NCI-H345 (cell line): ENCODE measurements around the gene OR10G3.

Experiments used
- DNase-seq: peaks from one replicate; lab custom pipeline; 2025; lab: John Stamatoyannopoulos, UW

OR10G3 gene

DNA sequence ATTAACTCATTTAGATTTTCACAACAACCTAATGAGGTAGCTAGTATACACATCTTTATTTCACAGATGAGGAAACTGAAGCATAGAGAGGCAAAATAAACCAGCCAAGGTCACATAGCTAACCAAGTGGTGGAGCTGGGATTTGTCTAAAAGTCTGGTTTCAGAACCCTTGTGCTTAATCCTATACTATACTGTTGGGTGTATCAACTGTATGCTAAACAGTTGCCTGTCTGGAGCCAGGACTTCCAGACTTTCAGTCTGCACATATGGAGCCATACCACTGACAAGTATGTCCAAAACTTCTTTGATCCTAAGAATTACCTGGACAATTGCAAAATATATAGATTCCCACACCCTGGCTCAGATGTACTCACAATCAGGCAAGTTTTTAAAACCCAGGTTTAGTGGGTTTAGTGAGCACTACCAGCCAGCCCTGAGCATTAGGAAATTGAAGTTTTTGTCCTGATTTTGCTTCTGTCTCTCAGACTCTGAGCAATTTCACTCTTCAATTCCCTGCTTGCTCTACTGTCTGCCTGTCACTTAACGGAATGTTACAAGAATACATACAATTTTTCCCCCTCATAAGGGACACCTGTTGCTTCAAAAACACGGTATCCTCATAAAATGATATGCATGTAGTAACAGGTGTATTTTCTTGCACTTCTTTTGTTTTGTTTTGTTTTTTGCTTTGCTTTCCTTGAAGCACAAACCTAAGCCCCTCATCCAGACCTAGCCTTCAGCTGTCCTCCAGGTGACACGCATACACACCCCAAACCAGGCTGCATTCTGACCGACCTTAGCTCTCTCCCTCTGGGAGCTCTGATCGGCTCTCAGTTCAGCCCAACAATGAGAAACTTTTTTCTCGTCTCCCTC, 44.1 kb downstream of the OR10G3 start:
- DNase-seq, result no peak

DNA sequence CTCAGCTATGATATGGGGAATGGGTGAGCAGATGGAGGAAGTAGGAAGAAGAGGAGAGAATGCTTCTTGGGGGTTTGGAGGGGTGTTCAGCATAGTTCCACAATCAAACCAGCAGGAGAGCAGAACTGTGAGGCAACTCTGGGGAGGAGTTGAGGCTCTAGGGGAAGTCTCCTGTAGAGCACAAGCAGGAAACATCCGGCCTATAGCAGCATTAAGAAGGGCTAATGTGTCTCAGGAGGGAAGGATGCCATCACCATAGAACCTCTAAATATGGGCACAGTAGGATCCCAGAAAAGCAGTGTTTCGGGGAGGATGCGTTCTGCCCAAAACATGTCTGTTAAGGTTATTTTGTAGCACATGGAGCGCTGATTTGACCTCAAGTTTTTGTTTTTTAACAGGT, 45.3 kb downstream of the OR10G3 start:
- no peak for DNase-seq

DNA sequence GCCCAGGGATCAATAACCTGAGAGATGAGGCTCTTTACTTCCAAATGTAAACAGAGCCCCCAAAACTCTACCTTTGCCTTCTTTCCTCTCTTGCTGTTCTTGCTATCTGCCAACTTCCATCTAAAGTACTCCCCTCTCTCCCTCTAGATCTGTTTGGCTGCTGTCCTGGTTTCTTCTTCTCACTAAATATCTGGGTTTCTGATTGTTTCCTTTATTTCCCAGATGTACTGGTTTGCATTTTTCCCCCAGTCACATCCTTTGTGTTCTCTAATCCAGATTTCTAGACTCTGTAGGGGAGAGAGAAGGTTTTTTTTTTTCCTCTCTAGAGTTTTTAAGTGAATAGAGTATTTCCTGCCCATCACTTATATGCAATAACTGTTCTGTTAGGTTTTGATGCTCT, 46.6 kb downstream of the OR10G3 start:
- no peak for DNase-seq

DNA sequence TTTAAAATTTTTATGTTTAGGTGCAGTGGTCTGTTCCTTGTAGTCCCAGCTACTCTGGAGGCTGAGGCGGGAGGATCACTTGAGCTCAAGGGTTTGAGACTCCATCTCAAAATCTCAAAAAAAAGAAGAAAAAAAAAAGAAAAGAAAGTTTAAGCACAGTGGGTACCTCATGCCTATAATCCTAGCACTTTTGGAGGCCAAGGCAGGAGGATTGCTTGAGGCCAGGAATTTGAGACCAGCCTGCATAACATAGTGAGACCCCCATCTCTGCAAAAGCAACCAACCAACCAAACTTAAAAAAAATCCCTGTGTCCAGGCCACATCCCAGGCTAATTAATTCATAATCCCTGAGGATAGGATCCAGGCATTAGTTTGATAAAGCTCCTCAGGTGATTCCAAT, 50.4 kb downstream of the OR10G3 start:
- DNase-seq, result no peak

DNA sequence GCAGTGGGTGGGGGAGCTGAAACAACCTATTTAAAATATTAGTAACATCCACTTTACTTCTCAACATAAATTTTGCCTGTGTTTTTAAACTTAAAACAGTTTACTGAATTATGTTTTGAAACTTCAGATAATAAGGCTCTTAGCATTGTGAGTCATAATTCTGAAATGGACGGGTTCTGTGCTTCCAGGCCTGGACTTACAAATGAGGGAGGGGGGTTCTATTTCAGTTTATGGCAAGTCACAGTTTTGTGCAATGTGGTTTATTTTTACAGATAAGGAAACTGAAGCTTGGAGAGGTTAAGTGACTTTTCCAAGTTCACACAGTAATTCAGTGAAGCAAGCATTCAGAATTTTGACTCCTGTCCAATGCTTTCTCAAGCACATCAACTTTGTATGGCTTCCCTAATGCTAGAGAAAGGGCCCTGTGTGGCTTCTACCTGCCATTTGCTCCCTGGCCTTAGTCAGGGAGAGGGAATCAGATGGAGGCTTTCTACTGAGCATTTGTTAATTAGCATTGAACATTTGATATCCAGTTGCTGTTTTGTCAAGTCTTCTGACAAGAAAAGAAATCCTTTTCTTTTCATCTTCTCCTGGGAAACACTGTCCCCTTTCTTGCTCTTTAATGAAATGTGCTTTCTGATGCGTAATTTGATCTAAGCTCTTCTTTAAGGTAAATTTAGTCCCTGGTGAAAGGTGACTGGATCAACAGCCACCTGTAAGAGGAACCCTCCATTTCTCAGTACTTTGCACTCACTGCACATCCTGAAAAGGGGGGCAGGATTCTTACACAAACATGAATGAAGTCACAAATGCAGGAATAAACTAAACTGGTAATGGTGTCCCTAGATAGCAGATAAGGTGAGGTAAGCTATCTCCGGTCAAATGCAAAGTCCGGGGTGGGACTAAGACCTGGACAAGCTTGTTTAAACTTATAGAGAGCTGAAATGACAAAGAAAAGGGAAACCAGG, 51.2 kb downstream of the OR10G3 start:
- DNase-seq, result no peak

DNA sequence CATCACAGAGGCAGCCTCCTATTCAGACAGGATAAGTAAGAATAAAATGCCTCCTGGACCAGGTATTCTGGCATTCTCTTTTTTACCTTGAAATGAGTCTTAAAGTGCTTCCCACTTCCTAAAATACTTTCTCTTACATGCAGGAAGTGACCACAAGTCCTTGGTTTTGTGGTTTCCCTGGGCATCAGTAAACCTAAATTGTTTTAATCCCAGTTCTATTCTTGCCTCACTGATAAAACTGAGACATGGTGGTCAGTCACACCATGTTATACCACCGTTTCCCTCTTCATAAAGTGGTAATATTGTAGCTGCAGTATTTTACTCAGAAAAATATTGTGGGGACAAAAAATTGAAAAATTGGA, 52.6 kb downstream of the OR10G3 start:
- DNase-seq, result no peak

DNA sequence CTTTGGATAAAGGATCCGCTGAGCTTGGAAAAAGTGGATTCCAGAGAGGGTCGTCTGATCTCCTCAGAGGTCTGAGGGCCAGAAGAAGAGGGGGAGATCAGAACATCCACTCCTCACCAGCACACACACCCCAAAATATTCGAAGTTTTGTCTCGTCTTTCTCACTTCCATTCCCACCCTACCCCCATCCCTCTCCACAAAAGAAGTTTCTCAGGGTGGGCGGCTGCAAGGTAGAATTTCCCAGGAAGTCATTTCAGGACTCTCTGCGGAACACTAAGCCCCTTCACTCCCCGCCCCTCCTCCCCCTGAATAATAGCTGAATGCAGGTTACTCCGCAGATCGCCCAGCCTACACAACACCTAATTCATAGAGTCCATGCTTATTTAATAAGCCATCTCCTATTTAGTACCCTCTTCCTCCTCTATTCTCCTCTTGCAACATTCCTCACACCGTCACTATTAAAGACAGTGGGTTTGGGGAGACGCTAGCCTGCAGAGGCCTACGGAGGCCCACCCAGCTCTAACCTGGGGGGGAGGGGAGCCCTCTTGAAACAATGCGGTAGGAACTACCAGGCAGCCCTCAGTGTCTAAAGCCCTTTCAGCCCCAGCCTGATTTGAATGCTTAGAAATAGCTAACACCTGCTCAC, 53.1 kb downstream of the OR10G3 start:
- peak; percentile 64 for DNase-seq

DNA sequence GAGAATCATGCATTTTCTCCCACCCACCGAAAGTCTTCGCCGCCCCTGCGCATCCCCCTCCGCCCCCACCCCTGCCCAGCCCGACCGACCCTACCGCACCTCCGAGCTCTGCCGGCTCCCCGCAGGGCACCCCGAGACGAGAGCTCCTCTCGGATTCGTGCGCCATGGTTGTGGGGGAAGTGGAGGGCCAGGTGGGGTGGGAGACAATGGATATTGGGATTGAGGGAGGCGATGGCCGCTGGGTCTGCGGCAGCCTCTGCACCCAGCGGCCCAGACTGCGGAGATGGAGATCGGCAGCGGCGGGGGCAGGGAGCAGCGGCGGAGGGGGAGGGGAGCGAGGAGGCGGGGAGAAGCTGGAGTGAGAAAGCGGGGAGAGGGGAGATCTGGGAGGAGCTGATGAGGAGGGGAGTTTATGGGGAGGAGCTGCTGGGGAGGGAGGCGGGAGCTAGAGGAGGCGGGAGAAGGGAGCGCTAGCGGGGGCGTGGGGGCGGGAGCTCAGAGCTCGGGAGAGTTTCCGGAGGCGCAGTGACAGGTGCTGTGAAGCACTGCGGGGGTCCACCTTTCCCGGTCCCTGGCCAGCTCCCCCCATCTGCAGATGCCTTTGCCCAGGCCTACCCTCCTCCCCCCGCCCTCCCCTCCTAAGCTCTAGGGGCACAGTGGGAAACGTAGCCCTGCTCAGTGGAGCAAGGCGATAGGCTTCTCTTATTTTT, 53.8 kb downstream of the OR10G3 start, which contains the start of gene SALL2:
Gene SALL2, minus strand, starts transcription at position 385 of the 710 bp plus-strand sequence. Its CDS starts 219 bp downstream, at position 166.
- peak; percentile 96 for DNase-seq

DNA sequence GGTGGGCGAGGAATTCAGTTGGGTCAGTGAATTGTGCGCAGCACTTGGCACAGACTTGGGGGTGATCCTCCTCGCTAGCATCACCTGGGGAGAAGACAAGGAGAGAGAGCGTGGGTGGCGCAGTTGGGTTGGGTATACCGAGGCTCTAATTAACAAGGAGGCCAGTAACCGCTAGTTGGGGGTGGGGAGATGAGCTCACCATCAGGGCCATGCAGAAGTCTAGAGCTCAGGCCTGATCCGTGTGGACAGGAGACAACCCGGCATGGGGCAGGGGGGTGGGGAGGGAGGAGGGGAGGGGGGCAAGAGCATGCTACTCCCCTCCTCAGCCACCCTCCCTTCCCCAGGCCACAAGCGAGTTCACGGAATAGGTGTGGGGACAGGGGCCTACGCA, 54.3 kb downstream of the OR10G3 start:
- peak; percentile 27 for DNase-seq

DNA sequence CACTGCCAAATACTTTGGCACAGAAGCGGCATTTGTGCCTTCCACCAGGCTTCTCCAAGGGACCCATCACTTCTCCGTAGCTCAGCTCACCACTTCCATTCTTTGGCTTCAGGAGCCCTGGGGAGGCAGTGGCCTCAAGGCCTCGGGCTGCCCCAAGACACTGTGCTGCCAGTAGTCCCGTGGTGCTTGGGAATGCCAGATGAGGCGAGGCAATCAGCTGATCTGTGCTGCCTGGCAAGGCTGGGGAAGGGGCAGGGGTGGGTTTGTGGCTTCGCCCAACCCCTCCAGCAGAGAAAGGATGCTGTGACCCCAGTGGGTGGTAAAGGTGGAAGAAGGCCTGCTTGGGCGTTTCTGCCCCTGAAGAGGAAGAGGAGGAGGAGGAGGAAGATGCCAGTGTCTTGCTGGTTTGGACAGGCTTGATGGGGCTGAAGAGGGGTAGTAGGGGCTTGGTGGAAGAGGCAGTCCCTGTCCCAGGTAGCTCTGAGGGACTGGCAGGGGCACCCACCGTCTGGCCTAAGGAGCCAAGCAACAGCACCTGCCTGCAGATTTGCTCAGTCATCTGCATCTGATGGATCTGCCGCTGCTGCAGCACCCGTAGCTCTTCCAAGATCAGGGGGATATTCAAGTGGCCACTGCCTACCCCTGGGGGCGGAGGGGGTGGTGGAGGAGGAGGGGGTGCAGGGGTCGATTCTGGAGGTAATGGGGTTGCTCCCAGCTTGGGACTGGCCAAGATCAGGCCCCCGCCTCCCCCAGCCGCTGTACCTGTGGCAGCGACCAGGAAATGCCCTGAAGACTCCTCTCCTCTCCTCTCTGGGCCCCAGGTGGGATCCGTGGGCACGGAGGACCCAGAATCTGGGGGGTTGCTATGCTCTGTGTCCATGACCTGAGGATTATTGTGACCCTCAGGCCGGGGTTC, 55.0 kb downstream of the OR10G3 start:
- DNase-seq, result no peak

DNA sequence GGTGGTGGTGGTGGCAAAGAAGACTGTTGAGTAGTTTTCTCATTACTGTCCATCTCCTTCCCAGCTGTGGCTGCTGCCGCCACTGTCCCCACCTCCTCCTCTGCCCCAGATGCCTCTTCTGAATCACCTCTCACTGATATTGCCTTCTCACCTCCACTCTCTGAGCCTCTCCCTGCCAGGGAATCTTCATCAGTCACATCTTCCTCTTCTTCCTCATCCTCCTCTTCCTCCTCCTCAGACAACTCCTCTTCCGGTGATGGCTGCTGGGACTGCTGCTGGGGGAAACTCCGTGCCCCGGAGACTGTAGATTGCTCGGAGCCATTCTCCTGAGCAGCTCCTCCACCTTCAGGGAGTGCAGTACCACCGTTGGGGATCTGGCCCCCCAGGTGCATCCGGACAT, 56.7 kb downstream of the OR10G3 start:
- DNase-seq, result no peak

DNA sequence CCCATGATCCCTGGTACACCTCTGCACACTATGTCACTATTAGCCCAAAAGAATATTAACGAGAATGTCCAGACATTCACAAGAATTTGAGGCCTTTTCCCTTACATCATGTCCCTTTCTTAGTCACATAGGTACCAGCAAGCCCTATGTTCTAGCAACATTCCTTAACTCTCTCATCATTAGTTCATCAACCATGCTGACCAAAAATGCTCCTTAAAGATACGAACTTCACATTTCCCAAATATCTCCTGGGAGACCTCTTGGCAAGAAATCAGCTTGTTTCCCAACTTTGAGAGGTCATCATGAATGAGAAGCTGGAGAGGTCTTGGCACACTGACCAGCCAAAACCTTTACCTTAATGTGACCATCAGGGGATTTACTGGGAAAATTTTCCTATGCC, 58.4 kb downstream of the OR10G3 start:
- DNase-seq, result no peak

DNA sequence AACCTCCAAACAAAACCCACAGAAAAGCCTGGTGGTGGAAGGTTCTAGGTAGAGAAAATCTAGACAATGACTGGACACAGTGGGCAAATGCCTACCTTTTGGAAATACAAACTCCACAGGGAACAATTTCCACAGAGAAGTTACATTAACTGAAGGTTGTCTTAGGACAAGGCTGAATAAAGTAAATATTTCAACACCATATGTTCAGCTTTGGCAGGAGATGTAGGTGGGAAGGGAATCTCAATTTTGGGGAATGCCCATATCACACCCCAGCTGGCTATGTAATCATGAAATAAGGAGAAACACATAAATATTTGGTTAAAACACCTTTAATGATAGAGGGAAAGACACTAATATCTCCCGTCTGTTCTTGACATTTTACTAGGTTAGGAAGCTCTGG, 59.1 kb downstream of the OR10G3 start:
- DNase-seq, result no peak

DNA sequence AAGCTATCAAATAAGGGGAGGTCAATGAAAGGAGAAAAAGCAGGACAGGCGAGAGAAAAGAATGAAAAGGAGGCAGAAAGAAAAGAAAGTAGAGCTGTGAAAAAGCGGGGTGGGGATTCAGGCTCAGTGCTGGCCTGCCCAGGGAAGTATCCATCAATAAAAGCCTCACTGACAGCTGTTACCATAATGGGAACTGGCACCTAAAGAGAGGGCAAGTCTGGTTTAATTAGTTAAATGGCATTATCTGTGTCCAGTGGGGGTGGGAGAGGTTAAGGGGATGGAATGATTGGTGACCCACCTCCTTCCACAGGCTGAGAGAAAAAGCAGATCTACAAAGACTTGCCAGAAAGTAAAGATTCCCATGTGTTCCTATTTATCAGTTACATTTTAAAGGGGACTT, 61.2 kb downstream of the OR10G3 start:
- DNase-seq, result no peak
